ENCODE measurements around the gene TSPEAR.

Gene TSPEAR

GRCh38 chr21:44740742-44741141 is 29.4 kb upstream of the TSPEAR start:
- Histone ChIP-seq H3K27me3 (ENCODE audit: control insufficient read depth in 1 of 2, insufficient read depth in 2 of 2, low read length in 2 of 2) (peaks cover 0 to 6% of the 10 kb centered on the region in 2 donors), H3K9me3 (ENCODE audit: control insufficient read depth in 2 of 2, low read length in 2 of 2) (peaks cover 17 to 35% of the 10 kb centered on the region in 2 donors), H3K4me1 (ENCODE audit: control insufficient read depth, insufficient read depth, low read length) (no peaks in the 10 kb centered on the region), H3K36me3 (ENCODE audit: control insufficient read depth in 2 of 2, insufficient read depth in 2 of 2, low read length in 2 of 2) (no peaks in the 10 kb centered on the region), H3K9ac (ENCODE audit: low read length in 2 of 2) (no peak overlapping the region), H3K27ac (ENCODE audit: low read length) (no peak overlapping the region), H3K4me3 (ENCODE audit: low read length in 2 of 2) (no peak overlapping the region)

- Histone ChIP-seq H3K36me3 (ENCODE audit: control insufficient read depth in 2 of 2, insufficient read depth in 2 of 2, low read length in 2 of 2) (no peaks in the 10 kb centered on the region), H3K9me3 (ENCODE audit: control insufficient read depth in 2 of 2, low read length in 2 of 2) (peaks cover 17 to 39% of the 10 kb centered on the region in 2 donors), H3K4me3 (ENCODE audit: low read length in 2 of 2) (no peak overlapping the region), H3K27me3 (ENCODE audit: control insufficient read depth in 1 of 2, insufficient read depth in 2 of 2, low read length in 2 of 2) (peaks cover 0 to 6% of the 10 kb centered on the region in 2 donors), H3K27ac (ENCODE audit: low read length) (no peak overlapping the region), H3K9ac (ENCODE audit: low read length in 2 of 2) (no peak overlapping the region), H3K4me1 (ENCODE audit: control insufficient read depth, insufficient read depth, low read length) (no peaks in the 10 kb centered on the region)
These were observed 27.9 kb upstream of the TSPEAR start for GRCh38 chr21:44739316-44739715.

GRCh38 chr21:44738621-44739020 is 27.2 kb upstream of the TSPEAR start:
- Histone ChIP-seq H3K27me3 (ENCODE audit: control insufficient read depth in 1 of 2, insufficient read depth in 2 of 2, low read length in 2 of 2) (peaks cover 2 to 6% of the 10 kb centered on the region in 2 donors), H3K9ac (ENCODE audit: low read length in 2 of 2) (no peak overlapping the region), H3K27ac (ENCODE audit: low read length) (no peak overlapping the region), H3K36me3 (ENCODE audit: control insufficient read depth in 2 of 2, insufficient read depth in 2 of 2, low read length in 2 of 2) (no peaks in the 10 kb centered on the region), H3K4me1 (ENCODE audit: control insufficient read depth, insufficient read depth, low read length) (no peaks in the 10 kb centered on the region), H3K4me3 (ENCODE audit: low read length in 2 of 2) (no peak overlapping the region), H3K9me3 (ENCODE audit: control insufficient read depth in 2 of 2, low read length in 2 of 2) (peaks cover 17 to 39% of the 10 kb centered on the region in 2 donors)

- H3K4me1 ChIP-seq (ENCODE audit: control insufficient read depth, insufficient read depth, low read length) = no peaks in the 10 kb centered on the region
- peak overlapping the region in 1 of 2 donors; percentile 25 for H3K4me3 ChIP-seq (ENCODE audit: low read length in 2 of 2)
- H3K36me3 ChIP-seq (ENCODE audit: control insufficient read depth in 2 of 2, insufficient read depth in 2 of 2, low read length in 2 of 2) = no peaks in the 10 kb centered on the region
- H3K9ac ChIP-seq (ENCODE audit: low read length in 2 of 2) = no peak overlapping the region
- H3K27me3 ChIP-seq (ENCODE audit: control insufficient read depth in 1 of 2, insufficient read depth in 2 of 2, low read length in 2 of 2) = peaks cover 3 to 6% of the 10 kb centered on the region in 2 donors
- H3K9me3 ChIP-seq (ENCODE audit: control insufficient read depth in 2 of 2, low read length in 2 of 2) = peaks cover 17 to 39% of the 10 kb centered on the region in 2 donors
- H3K27ac ChIP-seq (ENCODE audit: low read length) = no peak overlapping the region
These were observed 26.5 kb upstream of the TSPEAR start for GRCh38 chr21:44737706-44738354.

GRCh38 chr21:44736291-44737004 is 25.1 kb upstream of the TSPEAR start:
- Histone ChIP-seq H3K9me3 (ENCODE audit: control insufficient read depth in 2 of 2, low read length in 2 of 2) (peaks cover 17 to 39% of the 10 kb centered on the region in 2 donors), H3K36me3 (ENCODE audit: control insufficient read depth in 2 of 2, insufficient read depth in 2 of 2, low read length in 2 of 2) (no peaks in the 10 kb centered on the region), H3K4me3 (ENCODE audit: low read length in 2 of 2) (no peak overlapping the region), H3K4me1 (ENCODE audit: control insufficient read depth, insufficient read depth, low read length) (no peaks in the 10 kb centered on the region), H3K27ac (ENCODE audit: low read length) (no peak overlapping the region), H3K9ac (ENCODE audit: low read length in 2 of 2) (no peak overlapping the region), H3K27me3 (ENCODE audit: control insufficient read depth in 1 of 2, insufficient read depth in 2 of 2, low read length in 2 of 2) (peaks cover 3 to 8% of the 10 kb centered on the region in 2 donors)

- H3K9ac ChIP-seq (ENCODE audit: low read length in 2 of 2) = no peak overlapping the region
These were observed 24.4 kb upstream of the TSPEAR start for GRCh38 chr21:44735821-44736220.

GRCh38 chr21:44734841-44735240 is 23.5 kb upstream of the TSPEAR start:
- no peak overlapping the region for H3K27ac ChIP-seq (ENCODE audit: low read length)
- peaks cover 3 to 8% of the 10 kb centered on the region in 2 donors for H3K27me3 ChIP-seq (ENCODE audit: control insufficient read depth in 1 of 2, insufficient read depth in 2 of 2, low read length in 2 of 2)
- H3K4me1 ChIP-seq (ENCODE audit: control insufficient read depth, insufficient read depth, low read length) = no peaks in the 10 kb centered on the region
- peaks cover 17 to 39% of the 10 kb centered on the region in 2 donors for H3K9me3 ChIP-seq (ENCODE audit: control insufficient read depth in 2 of 2, low read length in 2 of 2)
- H3K4me3 ChIP-seq (ENCODE audit: low read length in 2 of 2) = no peak overlapping the region
- no peak overlapping the region for H3K9ac ChIP-seq (ENCODE audit: low read length in 2 of 2)
- no peaks in the 10 kb centered on the region for H3K36me3 ChIP-seq (ENCODE audit: control insufficient read depth in 2 of 2, insufficient read depth in 2 of 2, low read length in 2 of 2)

More at GRCh38 chr21:44735821-44736220, 24.4 kb upstream of the TSPEAR start:
- no peaks in the 10 kb centered on the region for H3K36me3 ChIP-seq (ENCODE audit: control insufficient read depth in 2 of 2, insufficient read depth in 2 of 2, low read length in 2 of 2)
- H3K4me3 ChIP-seq (ENCODE audit: low read length in 2 of 2) = no peak overlapping the region
- H3K27ac ChIP-seq (ENCODE audit: low read length) = no peak overlapping the region
- peaks cover 3 to 8% of the 10 kb centered on the region in 2 donors for H3K27me3 ChIP-seq (ENCODE audit: control insufficient read depth in 1 of 2, insufficient read depth in 2 of 2, low read length in 2 of 2)
- no peaks in the 10 kb centered on the region for H3K4me1 ChIP-seq (ENCODE audit: control insufficient read depth, insufficient read depth, low read length)
- H3K9me3 ChIP-seq (ENCODE audit: control insufficient read depth in 2 of 2, low read length in 2 of 2) = peaks cover 17 to 39% of the 10 kb centered on the region in 2 donors

GRCh38 chr21:44734026-44734745 is 22.8 kb upstream of the TSPEAR start:
- Histone ChIP-seq H3K27ac (ENCODE audit: low read length) (no peak overlapping the region), H3K27me3 (ENCODE audit: control insufficient read depth in 1 of 2, insufficient read depth in 2 of 2, low read length in 2 of 2) (peaks cover 3 to 8% of the 10 kb centered on the region in 2 donors), H3K4me3 (ENCODE audit: low read length in 2 of 2) (no peak overlapping the region), H3K9ac (ENCODE audit: low read length in 2 of 2) (no peak overlapping the region), H3K36me3 (ENCODE audit: control insufficient read depth in 2 of 2, insufficient read depth in 2 of 2, low read length in 2 of 2) (no peaks in the 10 kb centered on the region), H3K9me3 (ENCODE audit: control insufficient read depth in 2 of 2, low read length in 2 of 2) (peaks cover 12 to 34% of the 10 kb centered on the region in 2 donors), H3K4me1 (ENCODE audit: control insufficient read depth, insufficient read depth, low read length) (no peaks in the 10 kb centered on the region)

- Histone ChIP-seq H3K27me3 (ENCODE audit: control insufficient read depth in 1 of 2, insufficient read depth in 2 of 2, low read length in 2 of 2) (peaks cover 3 to 8% of the 10 kb centered on the region in 2 donors), H3K36me3 (ENCODE audit: control insufficient read depth in 2 of 2, insufficient read depth in 2 of 2, low read length in 2 of 2) (no peaks in the 10 kb centered on the region), H3K4me1 (ENCODE audit: control insufficient read depth, insufficient read depth, low read length) (no peaks in the 10 kb centered on the region)
These were observed 21.6 kb upstream of the TSPEAR start for GRCh38 chr21:44732956-44733355.

GRCh38 chr21:44732263-44732662 is 20.9 kb upstream of the TSPEAR start:
- Histone ChIP-seq H3K9me3 (ENCODE audit: control insufficient read depth in 2 of 2, low read length in 2 of 2) (peaks cover under 1 to 15% of the 10 kb centered on the region in 2 donors), H3K4me3 (ENCODE audit: low read length in 2 of 2) (no peak overlapping the region), H3K4me1 (ENCODE audit: control insufficient read depth, insufficient read depth, low read length) (no peaks in the 10 kb centered on the region), H3K27me3 (ENCODE audit: control insufficient read depth in 1 of 2, insufficient read depth in 2 of 2, low read length in 2 of 2) (peaks cover 3 to 9% of the 10 kb centered on the region in 2 donors), H3K36me3 (ENCODE audit: control insufficient read depth in 2 of 2, insufficient read depth in 2 of 2, low read length in 2 of 2) (no peaks in the 10 kb centered on the region), H3K9ac (ENCODE audit: low read length in 2 of 2) (no peak overlapping the region), H3K27ac (ENCODE audit: low read length) (no peak overlapping the region)

More at GRCh38 chr21:44732956-44733355, 21.6 kb upstream of the TSPEAR start:
- H3K4me3 ChIP-seq (ENCODE audit: low read length in 2 of 2) = no peak overlapping the region
- peaks cover 7 to 22% of the 10 kb centered on the region in 2 donors for H3K9me3 ChIP-seq (ENCODE audit: control insufficient read depth in 2 of 2, low read length in 2 of 2)
- no peak overlapping the region for H3K27ac ChIP-seq (ENCODE audit: low read length)
- H3K9ac ChIP-seq (ENCODE audit: low read length in 2 of 2) = no peak overlapping the region

Measured in stomach smooth muscle (tissue), 2 donors.